Activated naive CD4-positive, alpha-beta T cell treated with anti-CD3 and anti-CD28 coated beads, Interleukin-2, amount 50 U/mL, for 72 hours (primary cell): ENCODE results near the gene OR6B1. TPM values are rescaled to one million over a fixed set of nuclear protein-coding genes. Genes with fewer than 3 reads are reported as not detected.

Experiments used
- ATAC-seq, 2 donors: fragments of 150-1000 bp; cut with Tn5 transposase; 2 replicates each; pipeline ENCODE4 v1.10.0; 2021; ENCODE audit warnings: mild to moderate bottlenecking in 2 of 2, moderate library complexity in 2 of 2
- DNase-seq, 2 donors: peaks; one replicate each; pipeline ENCODE4 v3.0.0; 2021 to 2022; ENCODE audit warnings: low spot score in 2 of 2
- H3K27ac Mint-ChIP-seq, 2 donors: one replicate each; pipeline ENCODE4 v1.8.0; 2022; ENCODE audit warnings: mild to moderate bottlenecking in 2 of 2, mixed read lengths in 2 of 2
- H3K36me3 Mint-ChIP-seq, 2 donors: one replicate each; pipeline ENCODE4 v1.8.0; 2022; ENCODE audit warnings: mixed read lengths in 2 of 2
- H3K9me3 Mint-ChIP-seq, 2 donors: one replicate each; pipeline ENCODE4 v1.8.0; 2022; ENCODE audit warnings: mixed read lengths in 2 of 2
- total RNA-seq, 2 donors: library from RNA; stranded (reverse); gene quantifications; one replicate each; pipeline ENCODE4 v1.2.3, GENCODE V29; 2022

OR6B1 gene
- not detected for total RNA-seq

- Mint-ChIP-seq H3K36me3 (no peaks in the 10 kb centered on the region), H3K9me3 (no peaks in the 10 kb centered on the region), H3K27ac (no peak within 1 kb of the TSS)
- ATAC-seq (no peak), DNase-seq (no peak)
These were observed at the start of gene OR6B1 for GRCh38 chr7:144000020-144000419. Gene OR6B1, plus strand, starts transcription at chr7:144000320. Its CDS starts 3,677 bp downstream, at chr7:144003997.

GRCh38 chr7:143953421-143953820 is 46.7 kb upstream of the OR6B1 start:
- H3K27ac Mint-ChIP-seq: no peak overlapping the region
- ATAC-seq: no peak
- no peaks in the 10 kb centered on the region for H3K36me3 Mint-ChIP-seq
- no peak for DNase-seq
- no peaks in the 10 kb centered on the region for H3K9me3 Mint-ChIP-seq

DNA sequence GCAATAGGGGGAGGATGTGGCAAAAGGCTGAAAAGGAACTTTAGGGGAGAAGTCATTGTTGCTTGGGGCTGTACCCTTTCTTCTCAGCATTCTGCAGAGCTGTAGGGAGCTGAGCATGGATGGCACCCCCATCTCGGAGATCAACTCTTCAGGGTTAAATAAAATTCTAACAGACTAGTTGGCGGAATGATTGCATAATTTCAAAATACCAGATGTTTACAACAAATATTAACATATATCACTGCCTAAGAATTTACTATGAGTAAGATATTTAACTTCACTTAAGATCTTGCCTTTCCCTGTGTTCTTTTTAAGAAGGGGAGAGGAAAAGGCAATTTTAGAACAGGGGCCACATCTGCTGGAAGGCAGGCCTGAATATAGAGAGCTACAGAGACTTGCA is 46.0 kb upstream of the OR6B1 start:
- DNase-seq (no peak), ATAC-seq (no peak)
- H3K9me3 Mint-ChIP-seq: no peaks in the 10 kb centered on the region
- no peak overlapping the region for H3K27ac Mint-ChIP-seq
- no peaks in the 10 kb centered on the region for H3K36me3 Mint-ChIP-seq

- Mint-ChIP-seq H3K27ac (no peak within 1 kb of the TSS), H3K36me3 (no peaks in the 10 kb centered on the region), H3K9me3 (no peaks in the 10 kb centered on the region)
- DNase-seq: no peak
- no peak for ATAC-seq
These were observed 45.6 kb upstream of the OR6B1 start, which contains the start of gene OR2F1 for GRCh38 chr7:143954544-143954943. Gene OR2F1, plus strand, starts transcription at chr7:143954844. Its CDS starts 5,127 bp downstream, at chr7:143959971.

GRCh38 chr7:143958781-143959180 is 41.3 kb upstream of the OR6B1 start:
- ATAC-seq (no peak), DNase-seq (no peak)
- Mint-ChIP-seq H3K27ac (peak overlapping the region in 1 of 2 donors; percentile 8), H3K36me3 (no peaks in the 10 kb centered on the region), H3K9me3 (no peaks in the 10 kb centered on the region)

- no peaks in the 10 kb centered on the region for H3K36me3 Mint-ChIP-seq
- H3K27ac Mint-ChIP-seq: no peak overlapping the region
- ATAC-seq: peak in 1 of 2 donors; percentile 57
- no peaks in the 10 kb centered on the region for H3K9me3 Mint-ChIP-seq
- DNase-seq: no peak
These were observed 39.1 kb upstream of the OR6B1 start for GRCh38 chr7:143960813-143961610.

GRCh38 chr7:143965280-143965679 is 34.8 kb upstream of the OR6B1 start:
- DNase-seq: no peak
- Mint-ChIP-seq H3K36me3 (no peaks in the 10 kb centered on the region), H3K27ac (no peak overlapping the region), H3K9me3 (no peaks in the 10 kb centered on the region)
- ATAC-seq: no peak

DNA sequence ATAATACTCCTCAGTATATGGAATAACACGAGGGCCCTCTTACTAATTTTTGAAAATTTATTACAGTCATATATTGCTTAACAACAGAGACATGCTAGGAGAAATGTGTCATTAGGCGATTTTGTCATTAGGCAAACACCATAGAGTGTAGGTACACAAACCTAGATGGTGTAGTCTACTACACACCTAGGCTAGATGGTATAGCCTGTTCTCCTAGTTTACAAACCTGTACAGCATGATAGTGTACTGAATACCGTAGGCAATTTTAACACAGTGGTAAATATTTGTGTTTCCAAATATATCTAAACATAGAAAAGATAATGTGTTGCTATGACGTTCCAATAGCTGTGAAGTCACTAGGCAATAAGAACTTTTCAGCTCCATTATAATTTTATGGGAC is 32.7 kb upstream of the OR6B1 start:
- Mint-ChIP-seq H3K9me3 (no peaks in the 10 kb centered on the region), H3K27ac (no peak overlapping the region), H3K36me3 (no peaks in the 10 kb centered on the region)
- ATAC-seq: no peak
- DNase-seq: no peak

- Mint-ChIP-seq H3K9me3 (no peaks in the 10 kb centered on the region), H3K36me3 (no peaks in the 10 kb centered on the region)
These were observed 26.2 kb upstream of the OR6B1 start for GRCh38 chr7:143973870-143974416.

DNA sequence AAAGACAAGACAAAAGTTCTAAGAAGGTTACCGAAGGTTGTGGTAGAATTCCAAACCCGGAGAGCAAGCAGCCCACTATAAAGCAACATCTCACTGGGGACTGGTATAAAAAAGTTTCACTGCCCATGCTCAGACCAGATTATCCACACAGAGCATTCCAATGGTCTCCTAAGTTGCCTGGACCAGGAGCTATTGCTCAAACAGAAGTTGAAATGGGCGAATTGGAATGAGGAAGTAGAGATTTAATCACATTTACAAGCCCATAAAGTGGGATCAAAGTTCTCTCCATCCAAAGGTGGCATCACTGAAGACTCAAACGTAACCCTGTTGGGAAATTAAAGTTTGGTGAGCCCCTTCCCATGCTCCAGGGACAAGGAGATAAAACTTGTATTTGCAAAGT is 25.7 kb upstream of the OR6B1 start:
- Mint-ChIP-seq H3K36me3 (no peaks in the 10 kb centered on the region), H3K9me3 (no peaks in the 10 kb centered on the region), H3K27ac (no peak overlapping the region)
- ATAC-seq: no peak
- no peak for DNase-seq

More at GRCh38 chr7:143973870-143974416, 26.2 kb upstream of the OR6B1 start:
- ATAC-seq (no peak), DNase-seq (no peak)
- no peak overlapping the region for H3K27ac Mint-ChIP-seq

DNA sequence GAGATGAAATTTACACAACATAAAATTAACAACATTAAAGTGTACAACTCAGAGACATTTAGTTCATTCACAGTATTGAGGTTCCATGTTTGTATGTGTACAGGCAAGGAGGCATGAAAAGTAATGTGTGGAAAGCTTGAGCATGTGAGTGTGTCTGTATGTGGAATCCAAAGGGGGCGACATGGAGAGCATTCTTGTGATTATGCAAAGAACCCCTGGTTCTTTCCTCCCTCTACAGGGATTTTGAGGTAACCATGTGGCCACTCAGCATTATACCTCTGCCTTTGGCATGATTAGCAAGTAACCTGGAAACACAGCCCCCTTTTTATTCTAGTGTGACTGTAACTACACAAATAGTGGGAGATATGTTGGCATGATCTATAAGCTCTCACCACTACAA is 24.5 kb upstream of the OR6B1 start:
- no peaks in the 10 kb centered on the region for H3K9me3 Mint-ChIP-seq
- no peak for DNase-seq
- peak in 1 of 2 donors; percentile 37 for ATAC-seq
- no peaks in the 10 kb centered on the region for H3K36me3 Mint-ChIP-seq
- no peak overlapping the region for H3K27ac Mint-ChIP-seq

DNA sequence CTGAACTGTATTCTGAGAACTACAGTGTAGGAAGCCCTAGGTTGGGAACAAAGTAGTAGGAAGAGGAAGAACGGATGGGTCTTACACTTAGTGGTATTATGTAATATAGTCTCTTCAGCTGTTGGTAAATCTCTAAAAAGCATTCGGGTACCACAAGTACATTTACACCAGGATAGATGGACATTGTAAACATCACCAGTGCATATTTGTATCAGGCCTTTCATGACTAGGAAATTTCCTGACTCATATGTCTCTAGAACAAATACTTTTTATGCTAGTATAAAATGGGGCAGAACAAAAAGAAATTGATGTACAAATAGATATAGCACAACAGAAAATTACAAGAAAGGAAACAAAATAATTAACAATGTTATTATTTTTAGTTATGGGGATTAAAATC is 21.5 kb upstream of the OR6B1 start:
- no peak for ATAC-seq
- no peaks in the 10 kb centered on the region for H3K36me3 Mint-ChIP-seq
- no peak overlapping the region for H3K27ac Mint-ChIP-seq
- H3K9me3 Mint-ChIP-seq: no peaks in the 10 kb centered on the region
- no peak for DNase-seq

GRCh38 chr7:143979359-143979758 is 20.8 kb upstream of the OR6B1 start:
- H3K36me3 Mint-ChIP-seq: no peaks in the 10 kb centered on the region
- no peak for ATAC-seq
- no peak for DNase-seq
- H3K27ac Mint-ChIP-seq: no peak overlapping the region
- no peaks in the 10 kb centered on the region for H3K9me3 Mint-ChIP-seq

GRCh38 chr7:143979998-143980397 is 20.1 kb upstream of the OR6B1 start:
- H3K9me3 Mint-ChIP-seq: no peaks in the 10 kb centered on the region
- H3K27ac Mint-ChIP-seq: no peak overlapping the region
- ATAC-seq (no peak), DNase-seq (no peak)
- H3K36me3 Mint-ChIP-seq: no peaks in the 10 kb centered on the region

GRCh38 chr7:143980746-143981510 is 19.2 kb upstream of the OR6B1 start:
- no peaks in the 10 kb centered on the region for H3K36me3 Mint-ChIP-seq
- DNase-seq (no peak), ATAC-seq (no peak)
- no peak overlapping the region for H3K27ac Mint-ChIP-seq
- peaks cover 0 to under 1% of the 10 kb centered on the region in 2 donors for H3K9me3 Mint-ChIP-seq

- ATAC-seq (no peak), DNase-seq (no peak)
- Mint-ChIP-seq H3K27ac (no peak overlapping the region), H3K9me3 (peaks cover 0 to 5% of the 10 kb centered on the region in 2 donors), H3K36me3 (no peaks in the 10 kb centered on the region)
These were observed 16.2 kb upstream of the OR6B1 start for GRCh38 chr7:143983960-143984359.

GRCh38 chr7:143987513-143987912 is 12.6 kb upstream of the OR6B1 start:
- Mint-ChIP-seq H3K36me3 (peaks cover 6 to 7% of the 10 kb centered on the region in 2 donors), H3K9me3 (peaks cover 7 to 17% of the 10 kb centered on the region in 2 donors), H3K27ac (no peak overlapping the region)
- ATAC-seq (no peak), DNase-seq (no peak)
